ENCODE data around the gene CTXND1. TPM values are rescaled to one million over a fixed set of nuclear protein-coding genes. Genes with fewer than 3 reads are reported as not detected.

Gene CTXND1
- total RNA-seq, 2 experiments from 2014 or later = not detected

- TF ChIP-seq CTCF (conservative IDR thresholded peaks at IDR 0.05; ENCODE audit: low read length) = no peak
- H3K4me1 ChIP-seq (ENCODE audit: insufficient read depth, low read length, poor library complexity, severe bottlenecking) = no peaks in the 10 kb centered on the region
- no peaks in the 10 kb centered on the region for H3K9me3 ChIP-seq (ENCODE audit: low read length)
- H4K20me1 ChIP-seq (ENCODE audit: insufficient read depth, low read length) = no peaks in the 10 kb centered on the region
- H3K4me3 ChIP-seq (ENCODE audit: low read depth, low read length, poor library complexity, severe bottlenecking) = no peak overlapping the region
- no peaks in the 10 kb centered on the region for H3K79me2 ChIP-seq (ENCODE audit: insufficient read depth, low read depth, low read length)
- H2AFZ ChIP-seq (ENCODE audit: low read length) = no peak overlapping the region
- intact Hi-C loops (cut with micrococcal nuclease; ENCODE audit: unreplicated experiment) = no loop called here
- no peak for DNase-seq (ENCODE audit: low spot score)
- no TSS peak for BruUV-seq (replicated peaks)
- ChIA-PET CTCF (ENCODE audit: unreplicated experiment) (interaction anchor here (0.6 kb wide), 1 partner anchor 317 kb away, joined by 3 read pairs; no protein-coding TSS in a partner anchor), POLR2A (interaction anchor here (0.9 to 1.5 kb wide), 2 partner anchors 17 to 96 kb away, joined by 3 to 4 read pairs; no protein-coding TSS in a partner anchor)
- H3K9me2 ChIP-seq (ENCODE audit: insufficient read depth, low read length) = no peaks in the 10 kb centered on the region
- no peak overlapping the region for H3K4me2 ChIP-seq (ENCODE audit: low read length)
- peaks cover 8% of the 10 kb centered on the region; the same call in 1 of the 2 replicates for H3K36me3 ChIP-seq (ENCODE audit: insufficient read depth, low read length)
- no peak overlapping the region for H3K27ac ChIP-seq (ENCODE audit: low read depth, low read length, poor library complexity, severe bottlenecking)
Measured at GRCh38 chr15:80167936-80168335, 84.1 kb downstream of the CTXND1 start.

- no TSS peak for BruUV-seq (replicated peaks)
- Histone ChIP-seq H4K20me1 (ENCODE audit: insufficient read depth, low read length) (no peaks in the 10 kb centered on the region), H3K9me2 (ENCODE audit: insufficient read depth, low read length) (no peaks in the 10 kb centered on the region), H3K27ac (ENCODE audit: low read depth, low read length, poor library complexity, severe bottlenecking) (no peak overlapping the region), H3K4me1 (ENCODE audit: insufficient read depth, low read length, poor library complexity, severe bottlenecking) (peaks cover 16% of the 10 kb centered on the region), H3K9me3 (ENCODE audit: low read length) (no peaks in the 10 kb centered on the region), H3K36me3 (ENCODE audit: insufficient read depth, low read length) (peaks cover 8% of the 10 kb centered on the region; the same call in 1 of the 2 replicates), H3K4me3 (ENCODE audit: low read depth, low read length, poor library complexity, severe bottlenecking) (no peak overlapping the region), H3K79me2 (ENCODE audit: insufficient read depth, low read depth, low read length) (no peaks in the 10 kb centered on the region), H2AFZ (ENCODE audit: low read length) (no peak overlapping the region), H3K4me2 (ENCODE audit: low read length) (no peak overlapping the region)
- no peak for DNase-seq (ENCODE audit: low spot score)
- POLR2A ChIA-PET = no interaction called here
- intact Hi-C loops (cut with micrococcal nuclease; ENCODE audit: unreplicated experiment) = no loop called here
- TF ChIP-seq EZH2phosphoT487 (IDR thresholded peaks at IDR 0.05; ENCODE audit: borderline replicate concordance, low read depth, low read length) (no peak), CTCF (conservative IDR thresholded peaks at IDR 0.05; ENCODE audit: low read length) (no peak)
- CTCF ChIA-PET (ENCODE audit: unreplicated experiment) = no interaction called here
Measured at GRCh38 chr15:80163897-80164296, 88.1 kb downstream of the CTXND1 start.

- no peak overlapping the region for H3K27ac ChIP-seq (ENCODE audit: low read depth, low read length, poor library complexity, severe bottlenecking)
- no peak overlapping the region for H3K4me3 ChIP-seq (ENCODE audit: low read depth, low read length, poor library complexity, severe bottlenecking)
- TF ChIP-seq CTCF (conservative IDR thresholded peaks at IDR 0.05; ENCODE audit: low read length) = no peak
- TF ChIP-seq EZH2phosphoT487 (IDR thresholded peaks at IDR 0.05; ENCODE audit: borderline replicate concordance, low read depth, low read length) = no peak
- no TSS peak for BruUV-seq (replicated peaks)
- intact Hi-C loops (cut with micrococcal nuclease; ENCODE audit: unreplicated experiment) = no loop called here
- ChIA-PET CTCF (ENCODE audit: unreplicated experiment) (no interaction called here), POLR2A (no interaction called here)
- no peaks in the 10 kb centered on the region for H3K79me2 ChIP-seq (ENCODE audit: insufficient read depth, low read depth, low read length)
- H3K36me3 ChIP-seq (ENCODE audit: insufficient read depth, low read length) = peaks cover 8% of the 10 kb centered on the region; the same call in 1 of the 2 replicates
- H3K9me2 ChIP-seq (ENCODE audit: insufficient read depth, low read length) = no peaks in the 10 kb centered on the region
- no peak for DNase-seq (ENCODE audit: low spot score)
- H3K4me2 ChIP-seq (ENCODE audit: low read length) = no peak overlapping the region
- no peak overlapping the region for H2AFZ ChIP-seq (ENCODE audit: low read length)
- H4K20me1 ChIP-seq (ENCODE audit: insufficient read depth, low read length) = no peaks in the 10 kb centered on the region
- no peaks in the 10 kb centered on the region for H3K9me3 ChIP-seq (ENCODE audit: low read length)
- H3K4me1 ChIP-seq (ENCODE audit: insufficient read depth, low read length, poor library complexity, severe bottlenecking) = peaks cover 21% of the 10 kb centered on the region
Measured at GRCh38 chr15:80163217-80163616, 88.8 kb downstream of the CTXND1 start.

Data from OCI-LY7 (cell line).